HL-60 (cell line): ENCODE results near the gene MBNL3.

Experiments
- CTCF ChIP-seq: IDR thresholded peaks from one replicate; pipeline ENCODE4 v1.5.1; 2011; ENCODE audit warnings: low read length, control low read depth, inconsistent platforms; ENCODE audit not compliant: insufficient read depth
- GABPA ChIP-seq: IDR thresholded peaks from 2 replicates; pipeline ENCODE4 v1.6.1; 2012; ENCODE audit warnings: low read depth
- POLR2AphosphoS5 ChIP-seq: IDR thresholded peaks from 2 replicates; pipeline ENCODE4 v1.6.1; 2012; ENCODE audit warnings: low read depth
- TF ChIP-seq, protein P1 (sequence below): IDR thresholded peaks from 2 replicates; pipeline ENCODE4 v1.6.1; 2012; ENCODE audit warnings: low read depth; ENCODE audit not compliant: insufficient replicate concordance

DNA sequence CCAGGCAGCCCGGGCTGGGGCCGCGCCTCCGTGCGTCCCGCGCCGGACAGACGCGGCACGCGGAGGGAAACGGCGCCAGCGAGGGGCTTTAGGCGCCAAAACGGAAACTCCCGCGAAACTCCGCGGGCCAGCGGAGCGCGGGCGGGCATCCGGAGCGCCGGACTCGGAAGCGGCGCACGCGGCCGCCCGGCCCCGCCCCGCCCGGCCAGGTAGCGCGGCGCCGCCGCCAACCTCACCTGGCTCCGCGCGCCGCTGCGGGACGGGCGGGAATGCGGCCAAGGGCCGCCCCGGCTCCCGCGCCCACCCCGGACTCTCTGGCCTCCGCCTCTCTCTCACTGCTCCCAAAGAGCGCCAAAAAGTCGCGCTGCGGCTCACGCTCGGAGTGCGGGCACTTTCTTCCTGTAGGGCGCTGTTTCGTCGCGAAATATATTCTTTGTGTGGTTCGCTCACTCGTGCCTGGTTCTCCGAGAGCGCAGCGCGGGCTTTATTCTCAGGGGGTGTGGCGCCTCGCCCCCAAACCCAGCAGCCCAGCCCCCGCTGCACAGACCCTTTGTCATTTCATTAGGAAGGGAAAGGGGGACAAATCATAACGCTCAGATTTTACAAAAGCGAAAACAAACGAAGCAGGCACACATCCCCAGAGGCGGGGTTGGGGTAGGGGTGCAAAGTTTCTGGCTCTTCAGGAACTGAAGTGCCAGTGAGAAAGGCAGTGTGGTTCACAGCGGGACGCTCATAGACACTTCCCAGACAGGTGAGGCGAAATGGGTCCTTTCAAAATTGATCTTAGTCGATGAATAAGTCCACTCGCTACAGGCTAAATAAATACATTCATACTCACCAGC, 961 bp upstream of the MBNL3 start:
- TF ChIP-seq CTCF (no peak), GABPA (no peak), POLR2AphosphoS5 (no peak)
- TF ChIP-seq, protein P1, sequence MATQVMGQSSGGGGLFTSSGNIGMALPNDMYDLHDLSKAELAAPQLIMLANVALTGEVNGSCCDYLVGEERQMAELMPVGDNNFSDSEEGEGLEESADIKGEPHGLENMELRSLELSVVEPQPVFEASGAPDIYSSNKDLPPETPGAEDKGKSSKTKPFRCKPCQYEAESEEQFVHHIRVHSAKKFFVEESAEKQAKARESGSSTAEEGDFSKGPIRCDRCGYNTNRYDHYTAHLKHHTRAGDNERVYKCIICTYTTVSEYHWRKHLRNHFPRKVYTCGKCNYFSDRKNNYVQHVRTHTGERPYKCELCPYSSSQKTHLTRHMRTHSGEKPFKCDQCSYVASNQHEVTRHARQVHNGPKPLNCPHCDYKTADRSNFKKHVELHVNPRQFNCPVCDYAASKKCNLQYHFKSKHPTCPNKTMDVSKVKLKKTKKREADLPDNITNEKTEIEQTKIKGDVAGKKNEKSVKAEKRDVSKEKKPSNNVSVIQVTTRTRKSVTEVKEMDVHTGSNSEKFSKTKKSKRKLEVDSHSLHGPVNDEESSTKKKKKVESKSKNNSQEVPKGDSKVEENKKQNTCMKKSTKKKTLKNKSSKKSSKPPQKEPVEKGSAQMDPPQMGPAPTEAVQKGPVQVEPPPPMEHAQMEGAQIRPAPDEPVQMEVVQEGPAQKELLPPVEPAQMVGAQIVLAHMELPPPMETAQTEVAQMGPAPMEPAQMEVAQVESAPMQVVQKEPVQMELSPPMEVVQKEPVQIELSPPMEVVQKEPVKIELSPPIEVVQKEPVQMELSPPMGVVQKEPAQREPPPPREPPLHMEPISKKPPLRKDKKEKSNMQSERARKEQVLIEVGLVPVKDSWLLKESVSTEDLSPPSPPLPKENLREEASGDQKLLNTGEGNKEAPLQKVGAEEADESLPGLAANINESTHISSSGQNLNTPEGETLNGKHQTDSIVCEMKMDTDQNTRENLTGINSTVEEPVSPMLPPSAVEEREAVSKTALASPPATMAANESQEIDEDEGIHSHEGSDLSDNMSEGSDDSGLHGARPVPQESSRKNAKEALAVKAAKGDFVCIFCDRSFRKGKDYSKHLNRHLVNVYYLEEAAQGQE: no peak
